GM12878 (cell line): ENCODE results near the gene NEUROG2. TPM values are rescaled to one million over a fixed set of nuclear protein-coding genes. Genes with fewer than 3 reads are reported as not detected.

Source experiments
- ATAC-seq: fragments of 200-7000 bp; cut with Tn5 transposase; 3 replicates; pipeline ENCODE4 v1.9.1; 2020; ENCODE audit warnings: mild to moderate bottlenecking, moderate library complexity
- BruUV-seq: library from RNA; stranded (reverse); fragments of 400-500 nt; replicated peaks from 2 replicates; lab custom pipeline; 2021; lab: Mats Ljungman, UMichigan
- CTCF ChIA-PET: fragments of 300-600 bp; sonication (Branson Sonifier 250); formaldehyde crosslinking; extraction: SDS; loops from one replicate; lab custom pipeline; 2021; ENCODE audit warnings: inconsistent platforms; lab: Yijun Ruan, JAX
- POLR2A ChIA-PET: fragments of 350-600 bp; formaldehyde crosslinking; extraction: SDS; loops from one replicate; lab custom pipeline; 2021; ENCODE audit warnings: inconsistent platforms; lab: Charles Lee
- RAD21 ChIA-PET: fragments of 300-600 bp; sonication (Branson Sonifier 250); formaldehyde crosslinking; loops from one replicate; lab custom pipeline; 2023; ENCODE audit warnings: antibody characterized with exemption; ENCODE audit not compliant: unreplicated experiment; lab: Charles Lee
- SMC1A ChIA-PET: fragments of 300-600 bp; sonication (Branson Sonifier 250); formaldehyde crosslinking; loops from one replicate; lab custom pipeline; 2023; ENCODE audit not compliant: unreplicated experiment, uncharacterized antibody; lab: Charles Lee
- DNase-seq: peaks from one replicate; pipeline ENCODE4 v3.0.0-alpha.2; 2011; ENCODE audit warnings: low read depth, low spot score
- FAIRE-seq: peaks from 3 replicates; lab custom pipeline; 2011; peaks lifted over from hg19 to GRCh38; lab: Jason Lieb, UNC
- H2AFZ ChIP-seq: 2 replicates; pipeline ENCODE4 v1.6.0; 2011; ENCODE audit warnings: low read depth, low read length, control low read depth; ENCODE audit not compliant: control insufficient read depth
- H3K27ac ChIP-seq: 2 replicates; pipeline ENCODE4 v1.5.1; 2011; ENCODE audit warnings: control low read depth; ENCODE audit not compliant: control insufficient read depth, insufficient read depth
- H3K27me3 ChIP-seq, 2 experiments: replicated peaks in 1 of 2; 2 replicates each; pipeline versions ENCODE4 v1.6.0 to v1.6.1; 2011; ENCODE audit warnings: low read length in 1 of 2; ENCODE audit not compliant: control insufficient read depth in 2 of 2, insufficient read depth in 2 of 2
- H3K36me3 ChIP-seq, 2 experiments: 2 replicates each; pipeline ENCODE4 v1.5.1; 2011; ENCODE audit warnings: low read length in 1 of 2; ENCODE audit not compliant: control insufficient read depth in 2 of 2, insufficient read depth in 2 of 2
- H3K4me1 ChIP-seq: 2 replicates; pipeline ENCODE4 v1.6.1; 2011; ENCODE audit warnings: mild to moderate bottlenecking, low read length, moderate library complexity, mixed read lengths; ENCODE audit not compliant: control insufficient read depth, insufficient read depth
- H3K4me2 ChIP-seq: 2 replicates; pipeline ENCODE4 v1.6.0; 2011; ENCODE audit warnings: control low read depth; ENCODE audit not compliant: control insufficient read depth, insufficient read depth
- H3K4me3 ChIP-seq: fragments of 200-600 bp; sonication (generic); 2 replicates; pipeline ENCODE4 v1.5.1; 2016
- H3K79me2 ChIP-seq: 2 replicates; pipeline ENCODE4 v1.6.0; 2011; ENCODE audit warnings: low read length; ENCODE audit not compliant: control insufficient read depth, insufficient read depth
- H3K9ac ChIP-seq: 2 replicates; pipeline ENCODE4 v1.8.0; 2011; ENCODE audit warnings: low read length, control low read depth, mixed read lengths; ENCODE audit not compliant: control insufficient read depth, insufficient read depth
- H3K9me3 ChIP-seq: replicated peaks from 3 replicates; pipeline ENCODE4 v1.5.1; 2011; ENCODE audit warnings: mild to moderate bottlenecking, low read length; ENCODE audit not compliant: control insufficient read depth, insufficient read depth
- H4K20me1 ChIP-seq: 2 replicates; pipeline ENCODE4 v1.6.0; 2011; ENCODE audit not compliant: control insufficient read depth, insufficient read depth
- ATF7 ChIP-seq: fragments of 450-650 bp; IDR thresholded peaks from 2 replicates; pipeline ENCODE4 v1.6.1; 2016; ENCODE audit warnings: low read depth, mild to moderate bottlenecking
- BCL11A ChIP-seq: IDR thresholded peaks from 2 replicates; pipeline ENCODE4 v1.6.1; 2011; ENCODE audit warnings: low read depth, low read length
- BRCA1 ChIP-seq: IDR thresholded peaks from 2 replicates; pipeline ENCODE4 v1.6.1; 2011; ENCODE audit warnings: low read depth, low read length, improper control_type of control experiment
- CBX3 ChIP-seq: fragments of 200-600 bp; sonication (generic); IDR thresholded peaks from 2 replicates; pipeline ENCODE4 v1.6.1; 2016; ENCODE audit warnings: low read depth, borderline replicate concordance
- E2F4 ChIP-seq: IDR thresholded peaks from 2 replicates; pipeline ENCODE4 v1.6.1; 2012; ENCODE audit warnings: low read depth, low read length, improper control_type of control experiment
- EED ChIP-seq: sonication (generic); IDR thresholded peaks from 2 replicates; pipeline ENCODE4 v1.6.1; 2016; ENCODE audit warnings: antibody characterized with exemption, low read depth
- GATAD2B ChIP-seq: fragments of 450-650 bp; conservative IDR thresholded peaks from 2 replicates; pipeline ENCODE4 v1.6.1; 2017; ENCODE audit warnings: low read depth, mild to moderate bottlenecking, moderate library complexity
- MEF2A ChIP-seq: IDR thresholded peaks from 2 replicates; pipeline ENCODE4 v1.6.1; 2011; ENCODE audit warnings: low read depth, mild to moderate bottlenecking, low read length, moderate library complexity; ENCODE audit not compliant: insufficient read depth
- MEF2B ChIP-seq: fragments of 450-650 bp; IDR thresholded peaks from 2 replicates; pipeline ENCODE4 v1.6.1; 2018; ENCODE audit warnings: mild to moderate bottlenecking, moderate library complexity; ENCODE audit not compliant: partially characterized antibody, poor library complexity, severe bottlenecking
- NR2F1 ChIP-seq: fragments of 450-650 bp; conservative IDR thresholded peaks from 2 replicates; pipeline ENCODE4 v1.6.1; 2017; ENCODE audit warnings: mild to moderate bottlenecking
- PAX8 ChIP-seq: fragments of 450-650 bp; IDR thresholded peaks from 2 replicates; pipeline ENCODE4 v1.6.1; 2017; ENCODE audit warnings: mild to moderate bottlenecking, moderate library complexity
- PRDM15 ChIP-seq: fragments of 450-650 bp; formaldehyde crosslinking; IDR thresholded peaks from 2 replicates; pipeline ENCODE4 v1.4.0; 2020; ENCODE audit warnings: mild to moderate bottlenecking, moderate library complexity
- RAD21 ChIP-seq: IDR thresholded peaks from 2 replicates; pipeline ENCODE4 v1.6.1; 2011; ENCODE audit warnings: mild to moderate bottlenecking, low read depth, low read length, moderate library complexity; ENCODE audit not compliant: insufficient read depth
- RAD51 ChIP-seq: fragments of 450-650 bp; IDR thresholded peaks from 2 replicates; pipeline ENCODE4 v1.6.1; 2016; ENCODE audit warnings: moderate library complexity, mild to moderate bottlenecking, inconsistent platforms
- RELA ChIP-seq: fragments of 450-650 bp; IDR thresholded peaks from 2 replicates; pipeline ENCODE4 v1.8.0; 2014; ENCODE audit warnings: borderline replicate concordance; ENCODE audit not compliant: partially characterized antibody
- SIX5 ChIP-seq: IDR thresholded peaks from 2 replicates; pipeline ENCODE4 v1.6.1; 2011; ENCODE audit warnings: mild to moderate bottlenecking, low read depth, low read length, moderate library complexity; ENCODE audit not compliant: severe bottlenecking
- ZBED1 ChIP-seq: IDR thresholded peaks from 2 replicates; pipeline ENCODE4 v1.6.1; 2016; ENCODE audit warnings: borderline replicate concordance
- ZNF592 ChIP-seq: fragments of 450-650 bp; IDR thresholded peaks from 2 replicates; pipeline ENCODE4 v1.6.1; 2017; ENCODE audit warnings: mild to moderate bottlenecking, moderate library complexity
- WGBS: methylation state at CpG from one replicate; pipeline ENCODE4 v1.1.6; 2016; ENCODE audit warnings: low lambda C conversion rate; ENCODE audit not compliant: insufficient replicate concordance, insufficient coverage; ENCODE audit errors: missing lambda C conversion rate; 5-methylcytosine and 5-hydroxymethylcytosine counted together
- in situ Hi-C: fragments of 300-500 bp; cut with MboI; formaldehyde crosslinking; loops from 9 replicates; pipeline ENCODE4 v1.14.3; 2018; ENCODE audit warnings: mixed read lengths
- intact Hi-C: fragments of 100-400 bp; cut with micrococcal nuclease; formaldehyde crosslinking; loops from one replicate; pipeline ENCODE4 v1.14.2; 2022; ENCODE audit not compliant: unreplicated experiment
- polyA plus RNA-seq, 11 experiments: library from polyadenylated mRNA; depleted of rRNA in 4 of 11; unstranded in 6 of 11; stranded (reverse) in 5 of 11; fragments of >200 nt; fragmentation: Nextera tagmentation in 4 of 11; fragmentation: Illumina TruSeq in 1 of 11; extraction: Ambion mirVana in 4 of 11; extraction: Trizol in 1 of 11; gene quantifications; 1 replicate in 1 of 11; 2 replicates in 10 of 11; pipeline versions ENCODE4 v1.2.1 to v1.2.3, GENCODE V29; 2011 to 2016; ENCODE audit warnings: inconsistent platforms in 2 of 11, missing spikeins in 2 of 11, low read depth in 1 of 11
- total RNA-seq, 4 experiments: library from RNA; depleted of rRNA in 3 of 4; stranded (reverse); fragments of >200 nt in 3 of 4; fragmentation: Illumina TruSeq in 1 of 4; extraction: Trizol in 1 of 4; gene quantifications; 2 replicates each; pipeline versions ENCODE4 v1.2.1 to v1.2.3, GENCODE V29; 2013 to 2021

NEUROG2 gene
- total and polyA plus RNA-seq, 10 of the 15 experiments (the other 5 are each of a cell fraction or from before 2014, with no cell fraction given), result 0.53 to 3.3 (median 1.1) TPM

GRCh38 chr4:112536123-112536522 is 20.1 kb upstream of the NEUROG2 start:
- Histone ChIP-seq H3K79me2 (no peaks in the 10 kb centered on the region), H3K27me3 (no peaks in the 10 kb centered on the region), H3K36me3 (no peaks in the 10 kb centered on the region), H3K9ac (no peak overlapping the region), H3K9me3 (no peaks in the 10 kb centered on the region), H3K4me1 (no peaks in the 10 kb centered on the region), H3K27ac (no peak overlapping the region), H3K4me2 (no peak overlapping the region), H2AFZ (no peak overlapping the region), H3K4me3 (no peak overlapping the region), H4K20me1 (no peaks in the 10 kb centered on the region)
- intact Hi-C loops (no loop called here), in situ Hi-C loops (no loop called here)
- ChIA-PET RAD21 (interaction anchor here (0.6 to 0.8 kb wide), 3 partner anchors 13 to 434 kb away, joined by 3 read pairs; no protein-coding TSS in a partner anchor), POLR2A (no interaction called here), SMC1A (interaction anchor here (0.9 to 1.5 kb wide), 4 partner anchors 15 to 403 kb away, joined by 3 read pairs; no protein-coding TSS in a partner anchor), CTCF (interaction anchor here (1.1 to 1.5 kb wide), 5 partner anchors 24 to 436 kb away, joined by 3 read pairs; no protein-coding TSS in a partner anchor)
- no peak for ATAC-seq
- 96% methylated on average over 2 of the region's 2 CpGs for WGBS
- no peak for DNase-seq
- FAIRE-seq, result no peak
- no TSS peak for BruUV-seq
- TF ChIP-seq ZNF592 (no peak), PAX8 (no peak), RAD51 (no peak), MEF2A (no peak), RELA (no peak), BRCA1 (no peak), ATF7 (no peak), RAD21 (no peak), NR2F1 (no peak), CBX3 (no peak), BCL11A (no peak), E2F4 (no peak), PRDM15 (CRISPR knock-in tag) (no peak), SIX5 (no peak), GATAD2B (no peak), EED (no peak), ZBED1 (no peak), MEF2B (no peak)
